OCI-LY3 (cell line): ENCODE data around the gene CDR2.

ENCODE experiments used
- H2AFZ ChIP-seq: fragments of 200-600, 300-600 bp; shearing (Covaris generic); 2 replicates; pipeline ENCODE4 v1.6.0; 2014; ENCODE audit warnings: antibody characterized with exemption, low read depth, low read length
- H3K27ac ChIP-seq: fragments of 200-600, 300-600 bp; sonication (generic); 2 replicates; pipeline ENCODE4 v1.5.1; 2014; ENCODE audit warnings: mild to moderate bottlenecking, low read length, moderate library complexity, mixed read lengths
- H3K27me3 ChIP-seq: fragments of 200-600, 300-600 bp; sonication (generic); 2 replicates; pipeline ENCODE4 v1.6.1; 2014; ENCODE audit warnings: low read depth, low read length, mixed read lengths
- H3K36me3 ChIP-seq: fragments of 200-600, 300-600 bp; sonication (generic); replicated peaks from 2 replicates; pipeline ENCODE3; 2014; ENCODE audit warnings: low read depth, low read length, mixed read lengths
- H3K4me1 ChIP-seq: fragments of 300-600, 200-600 bp; sonication (generic); 2 replicates; pipeline ENCODE4 v1.6.1; 2014; ENCODE audit warnings: low read length, mixed read lengths
- H3K4me2 ChIP-seq: fragments of 200-600, 300-600 bp; sonication (generic); 2 replicates; pipeline ENCODE4 v1.6.1; 2014; ENCODE audit warnings: low read length, mixed read lengths
- H3K4me3 ChIP-seq: fragments of 300-600, 200-600 bp; sonication (generic); 2 replicates; pipeline ENCODE4 v1.5.1; 2014; ENCODE audit warnings: antibody characterized with exemption, mild to moderate bottlenecking, low read length, moderate library complexity
- H3K79me2 ChIP-seq: fragments of 300-600, 200-600 bp; shearing (Covaris generic); 2 replicates; pipeline ENCODE4 v1.6.1; 2014; ENCODE audit warnings: mild to moderate bottlenecking, low read length, mixed read lengths
- H3K9ac ChIP-seq: fragments of 300-600, 200-600 bp; shearing (Covaris generic); 2 replicates; pipeline ENCODE4 v1.6.0; 2014; ENCODE audit warnings: mild to moderate bottlenecking, low read length, moderate library complexity
- H3K9me3 ChIP-seq: fragments of 200-600, 300-600 bp; shearing (Covaris generic); 2 replicates; pipeline ENCODE4 v1.6.1; 2014; ENCODE audit warnings: low read length, mixed read lengths; ENCODE audit not compliant: insufficient read depth
- H4K20me1 ChIP-seq: fragments of 200-600, 300-600 bp; sonication (generic); 2 replicates; pipeline ENCODE4 v1.6.1; 2016; ENCODE audit warnings: low read length, mixed read lengths; ENCODE audit not compliant: insufficient read depth
- EZH2phosphoT487 ChIP-seq: fragments of 200-600 bp; shearing (Covaris generic); IDR thresholded peaks from 2 replicates; pipeline ENCODE4 v1.6.1; 2018; ENCODE audit warnings: antibody characterized with exemption, mixed run types, low read depth
- TF ChIP-seq, protein P1 (sequence below): fragments of 200-600, 300-600 bp; sonication (generic); IDR thresholded peaks from 2 replicates; pipeline ENCODE4 v1.5.1; 2014; ENCODE audit warnings: antibody characterized with exemption, low read length, low read depth

The CDR2 gene

GRCh38 chr16:22312897-22313781 lies 61.3 kb downstream of the CDR2 start:
- Histone ChIP-seq H3K9me3 (no peaks in the 10 kb centered on the region), H3K4me1 (no peaks in the 10 kb centered on the region), H4K20me1 (no peaks in the 10 kb centered on the region), H3K4me3 (no peak overlapping the region), H3K9ac (no peak overlapping the region), H2AFZ (no peak overlapping the region), H3K27me3 (no peaks in the 10 kb centered on the region), H3K36me3 (peaks cover 46% of the 10 kb centered on the region), H3K27ac (no peak overlapping the region), H3K79me2 (no peaks in the 10 kb centered on the region), H3K4me2 (no peak overlapping the region)
- no peak for TF ChIP-seq EZH2phosphoT487
- TF ChIP-seq, protein P1, sequence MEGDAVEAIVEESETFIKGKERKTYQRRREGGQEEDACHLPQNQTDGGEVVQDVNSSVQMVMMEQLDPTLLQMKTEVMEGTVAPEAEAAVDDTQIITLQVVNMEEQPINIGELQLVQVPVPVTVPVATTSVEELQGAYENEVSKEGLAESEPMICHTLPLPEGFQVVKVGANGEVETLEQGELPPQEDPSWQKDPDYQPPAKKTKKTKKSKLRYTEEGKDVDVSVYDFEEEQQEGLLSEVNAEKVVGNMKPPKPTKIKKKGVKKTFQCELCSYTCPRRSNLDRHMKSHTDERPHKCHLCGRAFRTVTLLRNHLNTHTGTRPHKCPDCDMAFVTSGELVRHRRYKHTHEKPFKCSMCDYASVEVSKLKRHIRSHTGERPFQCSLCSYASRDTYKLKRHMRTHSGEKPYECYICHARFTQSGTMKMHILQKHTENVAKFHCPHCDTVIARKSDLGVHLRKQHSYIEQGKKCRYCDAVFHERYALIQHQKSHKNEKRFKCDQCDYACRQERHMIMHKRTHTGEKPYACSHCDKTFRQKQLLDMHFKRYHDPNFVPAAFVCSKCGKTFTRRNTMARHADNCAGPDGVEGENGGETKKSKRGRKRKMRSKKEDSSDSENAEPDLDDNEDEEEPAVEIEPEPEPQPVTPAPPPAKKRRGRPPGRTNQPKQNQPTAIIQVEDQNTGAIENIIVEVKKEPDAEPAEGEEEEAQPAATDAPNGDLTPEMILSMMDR: no peak

GRCh38 chr16:22311520-22311919 lies 62.9 kb downstream of the CDR2 start:
- Histone ChIP-seq H2AFZ (no peak overlapping the region), H3K79me2 (peaks cover 5% of the 10 kb centered on the region; the same call in 1 of the 2 replicates), H4K20me1 (no peaks in the 10 kb centered on the region), H3K4me3 (no peak overlapping the region), H3K9me3 (no peaks in the 10 kb centered on the region), H3K27me3 (no peaks in the 10 kb centered on the region), H3K9ac (no peak overlapping the region), H3K4me2 (no peak overlapping the region), H3K27ac (no peak overlapping the region), H3K4me1 (no peaks in the 10 kb centered on the region), H3K36me3 (peaks cover 47% of the 10 kb centered on the region)
- TF ChIP-seq EZH2phosphoT487: no peak
- TF ChIP-seq, protein P1: no peak

DNA sequence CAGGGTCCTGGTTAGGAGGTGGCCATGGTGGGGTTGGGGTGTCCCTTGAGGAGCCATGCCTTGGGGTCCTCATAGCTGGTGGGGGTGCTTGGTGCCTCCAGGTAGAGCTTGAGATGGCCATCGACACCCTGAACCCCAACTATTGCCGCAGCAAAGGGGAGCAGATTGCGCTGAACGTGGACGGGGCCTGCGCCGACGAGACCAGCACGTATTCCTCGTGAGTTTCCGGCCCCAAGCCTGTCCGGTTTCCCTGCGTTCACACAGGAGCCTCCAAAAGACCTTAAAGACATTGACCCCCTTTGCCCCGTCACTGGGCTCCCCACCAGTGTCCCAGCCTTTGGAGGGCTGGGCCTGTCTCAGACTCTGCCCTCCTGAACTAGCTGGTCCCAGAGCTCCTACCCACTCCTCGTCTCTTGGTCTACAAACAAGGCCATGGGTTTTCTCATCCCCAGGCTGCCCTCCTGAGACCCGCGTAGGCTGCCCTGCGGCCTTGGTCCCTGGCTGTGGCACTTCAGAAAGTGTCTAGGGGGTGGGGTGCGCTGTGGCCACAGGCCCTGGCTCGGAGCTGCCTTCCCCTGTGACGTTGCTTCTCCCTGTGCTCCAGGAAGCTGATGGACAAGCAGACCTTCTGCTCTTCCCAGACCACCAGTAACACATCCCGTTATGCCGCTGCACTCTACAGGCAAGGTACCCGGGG lies 65.4 kb downstream of the CDR2 start:
- H3K9me3 ChIP-seq: no peaks in the 10 kb centered on the region
- H2AFZ ChIP-seq: no peak overlapping the region
- peaks cover 54% of the 10 kb centered on the region for H3K36me3 ChIP-seq
- H3K79me2 ChIP-seq: peaks cover 27% of the 10 kb centered on the region
- H3K9ac ChIP-seq: no peak overlapping the region
- no peak overlapping the region for H3K27ac ChIP-seq
- H3K27me3 ChIP-seq: no peaks in the 10 kb centered on the region
- H4K20me1 ChIP-seq: peaks cover 11% of the 10 kb centered on the region; the same call in 1 of the 2 replicates
- no peak overlapping the region for H3K4me2 ChIP-seq
- no peak overlapping the region for H3K4me3 ChIP-seq
- no peaks in the 10 kb centered on the region for H3K4me1 ChIP-seq
- TF ChIP-seq, protein P1: no peak
- TF ChIP-seq EZH2phosphoT487: no peak

GRCh38 chr16:22307838-22308237 lies 66.6 kb downstream of the CDR2 start:
- peaks cover 11% of the 10 kb centered on the region; the same call in 1 of the 2 replicates for H4K20me1 ChIP-seq
- no peak overlapping the region for H3K9ac ChIP-seq
- H3K27me3 ChIP-seq: no peaks in the 10 kb centered on the region
- peaks cover 36% of the 10 kb centered on the region for H3K79me2 ChIP-seq
- H3K27ac ChIP-seq: no peak overlapping the region
- no peak overlapping the region for H3K4me2 ChIP-seq
- H3K36me3 ChIP-seq: peaks cover 50% of the 10 kb centered on the region
- H3K4me3 ChIP-seq: no peak overlapping the region
- no peaks in the 10 kb centered on the region for H3K9me3 ChIP-seq
- TF ChIP-seq, protein P1: no peak
- no peak for TF ChIP-seq EZH2phosphoT487
- no peaks in the 10 kb centered on the region for H3K4me1 ChIP-seq
- H2AFZ ChIP-seq: no peak overlapping the region
